Ishikawa (cell line): Measurements from ENCODE around the gene GTSE1.

ENCODE experiments used
- CEBPB ChIP-seq: IDR thresholded peaks from 2 replicates; pipeline ENCODE4 v1.6.1; 2012
- EGR1 ChIP-seq: IDR thresholded peaks from 2 replicates; pipeline ENCODE4 v1.6.1; 2012
- EP300 ChIP-seq: IDR thresholded peaks from 2 replicates; pipeline ENCODE4 v1.6.1; 2012; ENCODE audit warnings: borderline replicate concordance
- NFIC ChIP-seq: IDR thresholded peaks from 2 replicates; pipeline ENCODE4 v1.6.1; 2012
- RAD21 ChIP-seq: IDR thresholded peaks from 2 replicates; pipeline ENCODE4 v1.6.1; 2012; ENCODE audit warnings: low read depth
- TEAD4 ChIP-seq: IDR thresholded peaks from 2 replicates; pipeline ENCODE4 v1.6.1; 2012
- USF1 ChIP-seq: IDR thresholded peaks from 2 replicates; pipeline ENCODE4 v1.6.1; 2012
- YY1 ChIP-seq: IDR thresholded peaks from 2 replicates; pipeline ENCODE4 v1.6.1; 2012; ENCODE audit warnings: low read depth
- ZBTB7A ChIP-seq: IDR thresholded peaks from 2 replicates; pipeline ENCODE4 v1.6.1; 2012; ENCODE audit warnings: low read depth
- TF ChIP-seq, protein P1 (sequence below): IDR thresholded peaks from 2 replicates; pipeline ENCODE4 v1.6.1; 2012; ENCODE audit warnings: low read depth, mild to moderate bottlenecking

DNA sequence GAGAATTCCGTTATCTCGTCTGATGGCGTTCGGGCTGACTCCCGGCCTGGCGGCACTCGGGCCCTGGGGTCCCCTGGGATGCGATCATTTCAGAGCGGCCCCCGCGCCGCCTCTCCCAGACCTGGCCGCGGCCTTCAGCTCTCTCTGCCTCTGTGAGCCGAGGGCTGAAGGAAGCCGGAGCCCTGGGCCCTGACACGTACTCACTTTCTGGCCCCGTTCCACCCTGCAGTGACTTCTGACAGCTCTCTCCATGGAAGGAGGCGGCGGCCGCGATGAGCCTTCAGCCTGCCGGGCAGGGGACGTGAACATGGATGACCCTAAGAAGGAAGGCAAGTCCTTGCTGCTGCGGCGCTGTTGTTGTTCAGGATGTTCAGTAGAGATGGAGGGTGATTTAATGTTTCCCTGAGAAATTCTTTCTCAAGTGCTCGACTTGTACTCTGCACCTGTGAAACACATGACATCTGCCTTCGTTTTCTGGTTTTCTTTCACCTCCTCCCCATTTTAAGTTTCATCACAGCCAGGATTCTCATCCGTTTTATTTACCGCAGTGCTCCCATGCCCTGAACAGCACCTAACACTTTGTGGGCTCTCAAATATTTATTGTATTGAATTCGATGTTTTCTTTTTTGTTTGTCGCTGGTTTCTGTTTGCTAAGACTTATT is 612 bp downstream of the GTSE1 start:
- TF ChIP-seq CEBPB, result no peak
- TF ChIP-seq, protein P1, sequence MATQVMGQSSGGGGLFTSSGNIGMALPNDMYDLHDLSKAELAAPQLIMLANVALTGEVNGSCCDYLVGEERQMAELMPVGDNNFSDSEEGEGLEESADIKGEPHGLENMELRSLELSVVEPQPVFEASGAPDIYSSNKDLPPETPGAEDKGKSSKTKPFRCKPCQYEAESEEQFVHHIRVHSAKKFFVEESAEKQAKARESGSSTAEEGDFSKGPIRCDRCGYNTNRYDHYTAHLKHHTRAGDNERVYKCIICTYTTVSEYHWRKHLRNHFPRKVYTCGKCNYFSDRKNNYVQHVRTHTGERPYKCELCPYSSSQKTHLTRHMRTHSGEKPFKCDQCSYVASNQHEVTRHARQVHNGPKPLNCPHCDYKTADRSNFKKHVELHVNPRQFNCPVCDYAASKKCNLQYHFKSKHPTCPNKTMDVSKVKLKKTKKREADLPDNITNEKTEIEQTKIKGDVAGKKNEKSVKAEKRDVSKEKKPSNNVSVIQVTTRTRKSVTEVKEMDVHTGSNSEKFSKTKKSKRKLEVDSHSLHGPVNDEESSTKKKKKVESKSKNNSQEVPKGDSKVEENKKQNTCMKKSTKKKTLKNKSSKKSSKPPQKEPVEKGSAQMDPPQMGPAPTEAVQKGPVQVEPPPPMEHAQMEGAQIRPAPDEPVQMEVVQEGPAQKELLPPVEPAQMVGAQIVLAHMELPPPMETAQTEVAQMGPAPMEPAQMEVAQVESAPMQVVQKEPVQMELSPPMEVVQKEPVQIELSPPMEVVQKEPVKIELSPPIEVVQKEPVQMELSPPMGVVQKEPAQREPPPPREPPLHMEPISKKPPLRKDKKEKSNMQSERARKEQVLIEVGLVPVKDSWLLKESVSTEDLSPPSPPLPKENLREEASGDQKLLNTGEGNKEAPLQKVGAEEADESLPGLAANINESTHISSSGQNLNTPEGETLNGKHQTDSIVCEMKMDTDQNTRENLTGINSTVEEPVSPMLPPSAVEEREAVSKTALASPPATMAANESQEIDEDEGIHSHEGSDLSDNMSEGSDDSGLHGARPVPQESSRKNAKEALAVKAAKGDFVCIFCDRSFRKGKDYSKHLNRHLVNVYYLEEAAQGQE, result no peak
- TF ChIP-seq EGR1, result no peak
- TF ChIP-seq EP300, result no peak
- TF ChIP-seq RAD21, result no peak
- no peak for TF ChIP-seq USF1
- TF ChIP-seq TEAD4, result no peak
- no peak for TF ChIP-seq ZBTB7A
- TF ChIP-seq YY1, result no peak
- peak; percentile 46; the same call in 1 of the 2 replicates for TF ChIP-seq NFIC
